Fibroblast of mammary gland (primary cell): ENCODE data around the gene SERPINF2.

Experiments
- DNase-seq: peaks from one replicate; pipeline ENCODE4 v3.0.0-alpha.2; 2010; ENCODE audit warnings: low read depth
- H3K4me3 ChIP-seq: 2 replicates; pipeline ENCODE4 v1.5.1; 2011; ENCODE audit warnings: low read depth, mild to moderate bottlenecking, low read length, moderate library complexity; ENCODE audit not compliant: control insufficient read depth
- CTCF ChIP-seq: conservative IDR thresholded peaks from 2 replicates; pipeline ENCODE4 v1.5.1; 2011; ENCODE audit warnings: low read depth, low read length, inconsistent platforms; ENCODE audit not compliant: control insufficient read depth, insufficient read depth

The SERPINF2 gene

DNA sequence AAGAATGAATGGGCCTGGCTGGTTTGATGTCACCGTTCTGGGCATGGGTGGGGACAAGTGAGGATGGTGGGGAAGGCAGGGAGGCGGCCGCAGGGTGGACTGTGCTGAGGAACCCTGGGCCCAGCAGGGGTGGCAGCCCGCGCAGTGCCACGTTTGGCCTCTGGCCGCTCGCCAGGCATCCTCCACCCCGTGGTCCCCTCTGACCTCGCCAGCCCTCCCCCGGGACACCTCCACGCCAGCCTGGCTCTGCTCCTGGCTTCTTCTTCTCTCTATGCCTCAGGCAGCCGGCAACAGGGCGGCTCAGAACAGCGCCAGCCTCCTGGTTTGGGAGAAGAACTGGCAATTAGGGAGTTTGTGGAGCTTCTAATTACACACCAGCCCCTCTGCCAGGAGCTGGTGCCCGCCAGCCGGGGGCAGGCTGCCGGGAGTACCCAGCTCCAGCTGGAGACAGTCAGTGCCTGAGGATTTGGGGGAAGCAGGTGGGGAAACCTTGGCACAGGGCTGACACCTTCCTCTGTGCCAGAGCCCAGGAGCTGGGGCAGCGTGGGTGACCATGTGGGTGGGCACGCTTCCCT is 12.7 kb downstream of the SERPINF2 start:
- no peak for TF ChIP-seq CTCF
- no peak for DNase-seq
- H3K4me3 ChIP-seq, result no peak overlapping the region

DNA sequence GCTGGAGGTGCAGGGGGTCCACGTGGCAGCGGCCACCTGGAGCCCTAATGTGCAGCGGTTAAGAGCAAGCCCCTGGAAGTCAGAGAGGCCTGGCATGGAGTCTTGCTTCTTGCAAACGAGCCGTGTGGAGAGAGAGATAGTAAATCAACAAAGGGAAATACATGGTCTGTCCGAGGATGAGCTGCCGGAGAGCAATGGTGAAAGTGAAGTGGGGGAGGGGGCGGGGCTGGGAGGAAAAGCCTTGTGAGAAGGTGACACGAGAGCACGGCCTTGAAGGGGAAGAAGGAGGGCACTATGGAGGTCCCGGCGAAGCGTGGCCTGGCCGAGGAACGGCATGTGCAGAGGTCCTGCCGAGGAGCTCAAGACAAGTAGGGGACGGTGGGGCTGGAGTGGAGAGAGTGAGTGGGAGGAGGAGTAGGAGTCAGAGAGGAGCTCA is 13.2 kb downstream of the SERPINF2 start:
- no peak for DNase-seq
- TF ChIP-seq CTCF, result no peak
- H3K4me3 ChIP-seq, result no peak overlapping the region

- TF ChIP-seq CTCF, result no peak
- no peak overlapping the region for H3K4me3 ChIP-seq
- no peak for DNase-seq
Measured at GRCh38 chr17:1758807-1759206, 16.1 kb downstream of the SERPINF2 start.

- no peak for TF ChIP-seq CTCF
- no peak overlapping the region for H3K4me3 ChIP-seq
- no peak for DNase-seq
Measured at GRCh38 chr17:1759529-1759928, 16.9 kb downstream of the SERPINF2 start.

- DNase-seq, result peak; percentile 89
- TF ChIP-seq CTCF, result no peak
Measured at GRCh38 chr17:1762233-1762900, 19.7 kb downstream of the SERPINF2 start.

DNA sequence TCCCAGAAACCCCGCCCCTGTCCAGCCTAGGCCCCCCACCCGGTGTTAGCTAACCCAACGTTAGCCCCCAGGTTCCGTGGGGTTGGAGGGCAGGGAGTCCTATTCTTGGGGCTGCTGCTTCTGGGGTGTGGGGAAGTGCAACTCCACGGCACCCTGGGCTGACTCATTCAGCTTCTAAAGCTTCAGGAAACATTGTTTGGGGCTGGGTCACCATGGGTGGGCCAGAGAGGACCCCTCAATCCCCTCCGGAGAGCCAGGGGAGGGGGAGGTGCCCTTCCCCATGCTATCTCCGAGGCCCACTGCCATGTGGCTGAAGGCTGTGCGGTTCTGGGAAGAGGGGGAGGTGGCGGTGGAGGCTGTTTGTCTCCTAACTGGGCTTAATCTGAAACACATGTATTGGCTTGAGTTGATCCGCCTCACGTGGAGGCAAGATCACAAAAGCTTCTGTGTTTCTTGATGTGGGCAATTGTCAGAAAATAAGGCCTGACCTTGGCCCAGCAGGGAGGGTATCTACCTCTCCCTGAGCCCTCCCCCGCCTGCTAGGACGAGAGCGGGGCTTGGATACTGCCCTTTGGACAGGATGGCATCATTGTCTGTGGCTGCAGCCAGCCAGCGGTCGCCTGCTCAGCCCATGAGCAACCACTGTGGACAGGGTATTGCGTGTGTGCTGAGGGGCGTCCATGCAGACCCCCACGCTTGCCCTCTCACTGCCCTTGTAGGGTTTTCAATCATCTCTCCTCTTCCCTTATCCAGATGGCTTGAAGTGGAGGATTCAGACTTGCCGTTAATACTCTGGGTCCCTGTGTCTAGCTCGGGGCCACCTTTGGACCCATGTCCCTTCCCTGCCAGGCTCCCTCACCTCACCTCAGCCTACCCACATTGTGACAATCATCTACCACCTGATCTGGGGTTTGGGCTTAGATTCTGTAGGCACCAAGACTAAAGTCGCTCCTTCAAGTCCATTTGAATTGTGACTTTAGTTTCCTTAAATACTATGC is 20.5 kb downstream of the SERPINF2 start:
- no peak for TF ChIP-seq CTCF
- H3K4me3 ChIP-seq, result peak overlapping the region; percentile 88
- peak; percentile 94 for DNase-seq

More at GRCh38 chr17:1762233-1762900, 19.7 kb downstream of the SERPINF2 start:
- peak overlapping the region; percentile 88 for H3K4me3 ChIP-seq
